IMR-90 (cell line): ENCODE results near the gene CYSRT1. TPM values are rescaled to one million over a fixed set of nuclear protein-coding genes. Genes with fewer than 3 reads are reported as not detected.

Experiments
- FOS ChIP-seq: fragments of 150-350 bp; IDR thresholded peaks from 2 replicates; pipeline ENCODE4 v1.6.1; 2016; ENCODE audit warnings: low read depth, low read length
- MAFK ChIP-seq: IDR thresholded peaks from 2 replicates; pipeline ENCODE4 v1.6.1; 2012; ENCODE audit warnings: low read depth, low read length, improper control_type of control experiment
- NFE2L2 ChIP-seq: fragments of 150-350 bp; IDR thresholded peaks from 2 replicates; pipeline ENCODE4 v1.6.1; 2016; ENCODE audit warnings: low read depth, mild to moderate bottlenecking, low read length
- RFX5 ChIP-seq: IDR thresholded peaks from 2 replicates; pipeline ENCODE4 v1.8.0; 2012; ENCODE audit warnings: low read depth, mild to moderate bottlenecking, low read length, moderate library complexity
- polyA plus RNA-seq, 3 experiments: library from polyadenylated mRNA; depleted of rRNA; stranded (reverse); fragments of >200 nt; gene quantifications; 2 replicates each; pipeline ENCODE4 v1.2.3, GENCODE V29; 2012; ENCODE audit warnings: low replicate concordance in 1 of 3
- total RNA-seq: library from RNA; depleted of rRNA; stranded (reverse); fragments of >200 nt; gene quantifications from 2 replicates; pipeline ENCODE4 v1.2.3, GENCODE V29; 2012
- TF ChIP-seq, protein P1 (sequence below): conservative IDR thresholded peaks from 2 replicates; pipeline ENCODE4 v1.5.1; 2012; ENCODE audit warnings: mild to moderate bottlenecking, low read depth, low read length, improper control_type of control experiment

The CYSRT1 gene
- total and polyA plus RNA-seq, 2 of the 4 experiments (the other 2 are of a cell fraction): 0.18 to 0.84 TPM

DNA sequence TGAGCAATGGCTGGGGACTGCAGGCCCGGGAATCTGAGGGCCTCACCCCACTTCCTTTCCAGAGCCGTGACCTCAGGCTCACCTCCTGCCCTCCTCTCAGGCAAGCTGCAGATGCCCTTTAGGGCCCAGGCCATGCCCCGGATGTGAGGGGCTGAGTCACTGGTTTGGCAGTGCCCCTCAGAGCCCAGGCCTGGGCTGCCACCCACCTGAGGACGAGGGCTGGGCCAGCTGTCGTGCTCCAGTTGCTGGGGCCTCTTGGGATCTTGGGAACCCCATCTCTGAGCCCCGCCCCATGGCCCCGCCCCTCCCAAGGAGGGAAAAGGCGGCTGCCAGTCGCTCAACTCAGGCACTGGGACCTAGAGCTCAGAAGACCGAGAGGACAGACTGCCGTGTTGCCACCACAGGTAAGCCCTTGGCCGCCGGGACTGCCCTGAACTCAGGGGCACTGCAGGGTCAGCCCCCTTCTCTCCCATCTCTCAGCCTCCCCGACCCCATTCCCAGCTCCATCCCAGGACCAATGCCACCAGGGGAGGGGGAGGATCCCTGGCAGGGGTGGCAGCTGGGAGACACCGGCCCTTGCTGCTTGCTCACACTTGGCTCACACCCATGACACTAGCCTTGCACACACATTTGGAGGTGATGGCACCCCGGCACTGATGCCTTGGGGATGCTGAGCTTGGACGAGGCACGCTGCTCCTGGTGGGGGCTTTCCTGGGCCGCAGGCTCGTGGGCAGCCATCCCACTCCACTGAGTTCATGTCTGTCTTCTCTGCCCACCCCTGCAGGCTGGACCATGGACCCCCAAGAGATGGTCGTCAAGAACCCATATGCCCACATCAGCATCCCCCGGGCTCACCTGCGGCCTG is at the start of gene CYSRT1 (continued):
- TF ChIP-seq, protein P1, sequence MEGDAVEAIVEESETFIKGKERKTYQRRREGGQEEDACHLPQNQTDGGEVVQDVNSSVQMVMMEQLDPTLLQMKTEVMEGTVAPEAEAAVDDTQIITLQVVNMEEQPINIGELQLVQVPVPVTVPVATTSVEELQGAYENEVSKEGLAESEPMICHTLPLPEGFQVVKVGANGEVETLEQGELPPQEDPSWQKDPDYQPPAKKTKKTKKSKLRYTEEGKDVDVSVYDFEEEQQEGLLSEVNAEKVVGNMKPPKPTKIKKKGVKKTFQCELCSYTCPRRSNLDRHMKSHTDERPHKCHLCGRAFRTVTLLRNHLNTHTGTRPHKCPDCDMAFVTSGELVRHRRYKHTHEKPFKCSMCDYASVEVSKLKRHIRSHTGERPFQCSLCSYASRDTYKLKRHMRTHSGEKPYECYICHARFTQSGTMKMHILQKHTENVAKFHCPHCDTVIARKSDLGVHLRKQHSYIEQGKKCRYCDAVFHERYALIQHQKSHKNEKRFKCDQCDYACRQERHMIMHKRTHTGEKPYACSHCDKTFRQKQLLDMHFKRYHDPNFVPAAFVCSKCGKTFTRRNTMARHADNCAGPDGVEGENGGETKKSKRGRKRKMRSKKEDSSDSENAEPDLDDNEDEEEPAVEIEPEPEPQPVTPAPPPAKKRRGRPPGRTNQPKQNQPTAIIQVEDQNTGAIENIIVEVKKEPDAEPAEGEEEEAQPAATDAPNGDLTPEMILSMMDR: no peak
- TF ChIP-seq FOS (no peak), NFE2L2 (no peak), RFX5 (no peak), MAFK (no peak)
